ENCODE results near the gene MLLT10.
A peak's percentile ranks its signal among the peaks of the same experiment; 100 is the strongest.

Gene MLLT10

DNA sequence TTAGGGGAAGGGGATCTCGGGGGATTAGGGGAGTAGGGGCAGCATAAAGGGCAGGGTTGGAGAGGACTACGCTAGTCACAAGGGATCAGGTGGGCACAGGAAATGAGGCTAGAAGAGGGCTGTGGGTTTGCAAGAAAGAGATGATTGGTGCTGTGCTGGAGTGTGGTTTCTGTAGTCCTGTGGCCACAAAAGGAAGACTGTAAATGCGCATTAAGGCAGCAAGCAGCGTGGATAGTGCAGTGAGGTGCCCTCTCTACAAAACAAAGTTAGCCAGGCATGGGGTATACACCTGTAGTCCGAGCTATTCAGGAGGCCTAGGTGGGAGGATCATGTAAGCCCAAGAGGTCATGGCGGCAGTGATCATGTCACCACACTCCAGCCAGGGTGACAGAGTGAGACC, 212.1 kb downstream of the MLLT10 start:
- peaks cover 38% of the 10 kb centered on the region for H3K36me3 ChIP-seq (ENCODE audit: insufficient read depth, low read length)
- H2AFZ ChIP-seq (ENCODE audit: low read depth, low read length), result no peak overlapping the region
- no peaks in the 10 kb centered on the region for H3K79me2 ChIP-seq (ENCODE audit: insufficient read depth, low read length)
- no peak overlapping the region for H3K4me3 ChIP-seq (ENCODE audit: low read depth in 1 of 2, low read length in 2 of 2)
- no peak overlapping the region for H3K27ac ChIP-seq (ENCODE audit: low read length)
- H3K9me3 ChIP-seq (ENCODE audit: insufficient read depth, low read length, severe bottlenecking), result no peaks in the 10 kb centered on the region
- 0 out of 2 replicates have a peak, but pooled peaks cover 4% of the 10 kb centered on the region for H4K20me1 ChIP-seq (ENCODE audit: insufficient read depth, low read length)
- H3K4me1 ChIP-seq (ENCODE audit: insufficient read depth, low read length), result peaks cover 6% of the 10 kb centered on the region; the same call in 1 of the 2 replicates
- no peak overlapping the region for H3K4me2 ChIP-seq (ENCODE audit: insufficient read depth, low read length)
- ATAC-seq (ENCODE audit: insufficient read depth, low read depth), result peak; percentile 85
- H3K27me3 ChIP-seq (ENCODE audit: insufficient read depth, low read length, poor library complexity), result no peaks in the 10 kb centered on the region
- peak; percentile 42 for DNase-seq
- H3K9ac ChIP-seq (ENCODE audit: low read depth, low read length), result no peak overlapping the region
- TF ChIP-seq CTCF (IDR thresholded peaks at IDR 0.05; ENCODE audit: borderline replicate concordance, extremely low read depth, low read length, poor library complexity, severe bottlenecking), result no peak
- no peak for TF ChIP-seq EZH2 (IDR thresholded peaks at IDR 0.05; ENCODE audit: borderline replicate concordance, low read depth, low read length, severe bottlenecking)

GRCh38 chr10:21747809-21748208, 213.8 kb downstream of the MLLT10 start:
- Histone ChIP-seq H3K27ac (ENCODE audit: low read length) (no peak overlapping the region), H3K4me1 (ENCODE audit: insufficient read depth, low read length) (peaks cover 6% of the 10 kb centered on the region; the same call in 1 of the 2 replicates), H4K20me1 (ENCODE audit: insufficient read depth, low read length) (0 out of 2 replicates have a peak, but pooled peaks cover 4% of the 10 kb centered on the region), H3K79me2 (ENCODE audit: insufficient read depth, low read length) (no peaks in the 10 kb centered on the region), H3K4me2 (ENCODE audit: insufficient read depth, low read length) (no peak overlapping the region), H2AFZ (ENCODE audit: low read depth, low read length) (no peak overlapping the region), H3K27me3 (ENCODE audit: insufficient read depth, low read length, poor library complexity) (no peaks in the 10 kb centered on the region), H3K36me3 (ENCODE audit: insufficient read depth, low read length) (peaks cover 21% of the 10 kb centered on the region), H3K9ac (ENCODE audit: low read depth, low read length) (no peak overlapping the region), H3K9me3 (ENCODE audit: insufficient read depth, low read length, severe bottlenecking) (no peaks in the 10 kb centered on the region), H3K4me3 (ENCODE audit: low read depth in 1 of 2, low read length in 2 of 2) (no peak overlapping the region)
- no peak for ATAC-seq (ENCODE audit: insufficient read depth, low read depth)
- no peak for DNase-seq
- no peak for TF ChIP-seq EZH2 (IDR thresholded peaks at IDR 0.05; ENCODE audit: borderline replicate concordance, low read depth, low read length, severe bottlenecking)
- no peak for TF ChIP-seq CTCF (IDR thresholded peaks at IDR 0.05; ENCODE audit: borderline replicate concordance, extremely low read depth, low read length, poor library complexity, severe bottlenecking)

DNA sequence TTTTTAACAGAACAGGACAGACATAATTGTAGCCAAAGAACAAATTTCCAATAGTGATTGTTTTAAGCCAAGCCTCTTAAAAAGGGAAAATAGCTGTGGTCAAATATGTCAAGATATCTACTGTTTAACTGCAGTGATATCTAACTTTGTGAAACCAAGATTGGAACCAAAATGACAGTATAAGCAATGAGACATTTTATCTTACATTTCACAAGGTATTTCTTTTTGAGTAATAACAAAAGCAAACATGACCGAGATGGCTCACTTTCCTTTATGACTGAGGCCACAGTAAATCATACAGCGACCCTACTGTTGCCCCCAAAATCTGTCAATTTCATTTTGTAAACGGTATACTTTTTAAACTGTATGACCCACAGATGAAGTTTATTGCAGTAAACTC, 215.8 kb downstream of the MLLT10 start:
- no peak overlapping the region for H3K4me3 ChIP-seq (ENCODE audit: low read depth in 1 of 2, low read length in 2 of 2)
- no peak overlapping the region for H3K4me2 ChIP-seq (ENCODE audit: insufficient read depth, low read length)
- H3K36me3 ChIP-seq (ENCODE audit: insufficient read depth, low read length), result peaks cover 4% of the 10 kb centered on the region
- ATAC-seq (ENCODE audit: insufficient read depth, low read depth), result no peak
- no peaks in the 10 kb centered on the region for H3K79me2 ChIP-seq (ENCODE audit: insufficient read depth, low read length)
- peaks cover 6% of the 10 kb centered on the region; the same call in 1 of the 2 replicates for H3K4me1 ChIP-seq (ENCODE audit: insufficient read depth, low read length)
- no peak for DNase-seq
- no peak overlapping the region for H3K9ac ChIP-seq (ENCODE audit: low read depth, low read length)
- no peaks in the 10 kb centered on the region for H3K9me3 ChIP-seq (ENCODE audit: insufficient read depth, low read length, severe bottlenecking)
- TF ChIP-seq CTCF (IDR thresholded peaks at IDR 0.05; ENCODE audit: borderline replicate concordance, extremely low read depth, low read length, poor library complexity, severe bottlenecking), result no peak
- TF ChIP-seq EZH2 (IDR thresholded peaks at IDR 0.05; ENCODE audit: borderline replicate concordance, low read depth, low read length, severe bottlenecking), result no peak
- no peaks in the 10 kb centered on the region for H3K27me3 ChIP-seq (ENCODE audit: insufficient read depth, low read length, poor library complexity)
- H4K20me1 ChIP-seq (ENCODE audit: insufficient read depth, low read length), result no peaks in the 10 kb centered on the region
- H2AFZ ChIP-seq (ENCODE audit: low read depth, low read length), result no peak overlapping the region
- H3K27ac ChIP-seq (ENCODE audit: low read length), result no peak overlapping the region

- ATAC-seq (ENCODE audit: insufficient read depth, low read depth), result no peak
- no peak overlapping the region for H3K4me2 ChIP-seq (ENCODE audit: insufficient read depth, low read length)
- no peak overlapping the region for H2AFZ ChIP-seq (ENCODE audit: low read depth, low read length)
- no peak for DNase-seq
- H4K20me1 ChIP-seq (ENCODE audit: insufficient read depth, low read length), result no peaks in the 10 kb centered on the region
- no peak overlapping the region for H3K9ac ChIP-seq (ENCODE audit: low read depth, low read length)
- TF ChIP-seq EZH2 (IDR thresholded peaks at IDR 0.05; ENCODE audit: borderline replicate concordance, low read depth, low read length, severe bottlenecking), result no peak
- no peak for TF ChIP-seq CTCF (IDR thresholded peaks at IDR 0.05; ENCODE audit: borderline replicate concordance, extremely low read depth, low read length, poor library complexity, severe bottlenecking)
- H3K27me3 ChIP-seq (ENCODE audit: insufficient read depth, low read length, poor library complexity), result no peaks in the 10 kb centered on the region
- no peaks in the 10 kb centered on the region for H3K79me2 ChIP-seq (ENCODE audit: insufficient read depth, low read length)
- no peak overlapping the region for H3K4me3 ChIP-seq (ENCODE audit: low read depth in 1 of 2, low read length in 2 of 2)
- no peaks in the 10 kb centered on the region for H3K36me3 ChIP-seq (ENCODE audit: insufficient read depth, low read length)
- H3K4me1 ChIP-seq (ENCODE audit: insufficient read depth, low read length), result peaks cover 6% of the 10 kb centered on the region; the same call in 1 of the 2 replicates
- H3K9me3 ChIP-seq (ENCODE audit: insufficient read depth, low read length, severe bottlenecking), result no peaks in the 10 kb centered on the region
- no peak overlapping the region for H3K27ac ChIP-seq (ENCODE audit: low read length)
Measured at GRCh38 chr10:21750424-21750823, 216.4 kb downstream of the MLLT10 start.

Data from DND-41 (cell line).